H1 (cell line): ENCODE results near the gene ZNF75A. TPM values are rescaled to one million over a fixed set of nuclear protein-coding genes. Genes with fewer than 3 reads are reported as not detected.

Experiments
- CTCF ChIA-PET: fragments of 300-600 bp; sonication (Branson Sonifier 250); formaldehyde crosslinking; loops from one replicate; lab custom pipeline; 2021; ENCODE audit not compliant: partially characterized antibody; lab: Charles Lee
- POLR2A ChIA-PET: fragments of 300-600 bp; sonication (Branson Sonifier 250); formaldehyde crosslinking; loops from one replicate; lab custom pipeline; 2021; ENCODE audit warnings: inconsistent platforms; ENCODE audit not compliant: partially characterized antibody; lab: Charles Lee
- DNase-seq, 2 experiments: peaks; one replicate each; pipeline versions ENCODE4 v3.0.0 to v3.0.0-alpha.2; 2010 to 2022; ENCODE audit warnings: low spot score in 2 of 2, low read depth in 1 of 2, mixed read lengths in 1 of 2
- FAIRE-seq: peaks from 2 replicates; lab custom pipeline; 2011; peaks lifted over from hg19 to GRCh38; lab: Jason Lieb, UNC
- H2AFZ ChIP-seq: 2 replicates; pipeline ENCODE4 v1.8.1; 2012; ENCODE audit warnings: low read length, inconsistent platforms
- H2AK5ac ChIP-seq: 2 replicates; pipeline ENCODE4 v1.6.1; 2013; ENCODE audit warnings: low read depth, low read length
- H2BK120ac ChIP-seq: replicated peaks from 2 replicates; pipeline ENCODE3; 2013; ENCODE audit warnings: low read depth, low read length, inconsistent platforms
- H2BK12ac ChIP-seq: 2 replicates; pipeline ENCODE4 v1.6.1; 2013; ENCODE audit warnings: low read depth, low read length
- H2BK15ac ChIP-seq: 2 replicates; pipeline ENCODE4 v1.6.1; 2013; ENCODE audit warnings: low read length
- H2BK20ac ChIP-seq: 2 replicates; pipeline ENCODE4 v1.6.1; 2013; ENCODE audit warnings: low read length
- H2BK5ac ChIP-seq: 2 replicates; pipeline ENCODE4 v1.6.1; 2013; ENCODE audit warnings: low read depth, low read length
- H3K14ac ChIP-seq: 2 replicates; pipeline ENCODE4 v1.6.1; 2013; ENCODE audit warnings: inconsistent platforms; ENCODE audit not compliant: insufficient read length
- H3K18ac ChIP-seq: 2 replicates; pipeline ENCODE4 v1.6.1; 2013; ENCODE audit warnings: low read length; ENCODE audit errors: extremely low read depth
- H3K23ac ChIP-seq: 2 replicates; pipeline ENCODE4 v1.6.1; 2013; ENCODE audit warnings: inconsistent platforms; ENCODE audit not compliant: insufficient read length
- H3K23me2 ChIP-seq: 2 replicates; pipeline ENCODE4 v1.6.1; 2013; ENCODE audit warnings: low read depth, low read length
- H3K27ac ChIP-seq: 2 replicates; pipeline ENCODE4 v1.6.1; 2011; ENCODE audit warnings: low read depth, low read length, inconsistent platforms
- H3K27me3 ChIP-seq, 4 experiments: replicated peaks in 1 of 4; 1 replicate in 1 of 4; 2 replicates in 3 of 4; pipeline versions ENCODE4 v1.6.1 to v1.8.1; 2011 to 2013; ENCODE audit warnings: low read length in 3 of 4, mild to moderate bottlenecking in 3 of 4, inconsistent platforms in 2 of 4, mixed read lengths in 2 of 4, moderate library complexity in 1 of 4; ENCODE audit not compliant: control insufficient read depth in 3 of 4, insufficient read depth in 3 of 4; ENCODE audit errors: extremely low read depth in 1 of 4
- H3K36me3 ChIP-seq, 4 experiments: 2 replicates each; pipeline versions ENCODE4 v1.6.1 to v1.8.1; 2011 to 2013; ENCODE audit warnings: mild to moderate bottlenecking in 4 of 4, low read length in 3 of 4, moderate library complexity in 2 of 4, control low read depth in 1 of 4, inconsistent platforms in 1 of 4; ENCODE audit not compliant: insufficient read depth in 4 of 4, control insufficient read depth in 2 of 4
- H3K4ac ChIP-seq: replicated peaks from 2 replicates; pipeline ENCODE3; 2013; ENCODE audit warnings: low read length, low read depth, mixed read lengths, inconsistent platforms; ENCODE audit not compliant: insufficient read length
- H3K4me1 ChIP-seq, 4 experiments: replicated peaks in 1 of 4; 1 replicate in 1 of 4; 2 replicates in 3 of 4; pipeline versions ENCODE4 v1.6.1 to v1.8.1; 2011 to 2013; ENCODE audit warnings: low read length in 3 of 4, inconsistent platforms in 2 of 4, mixed read lengths in 1 of 4; ENCODE audit not compliant: insufficient read depth in 4 of 4, control insufficient read depth in 3 of 4
- H3K4me2 ChIP-seq, 2 experiments: 2 replicates each; pipeline versions ENCODE4 v1.6.1 to v1.8.1; 2011 to 2013; ENCODE audit warnings: low read depth in 2 of 2, low read length in 2 of 2, control low read depth in 1 of 2, inconsistent platforms in 1 of 2, mild to moderate bottlenecking in 1 of 2; ENCODE audit not compliant: insufficient read depth in 1 of 2
- H3K4me3 ChIP-seq, 4 experiments: fragments of 200-600, 300-600 bp in 1 of 4; sonication (generic), shearing (Covaris generic), sonication (Bioruptor Twin) in 1 of 4; 2 replicates each; pipeline versions ENCODE4 v1.5.1 to v1.8.1; 2011 to 2016; ENCODE audit warnings: low read length in 4 of 4, low read depth in 3 of 4, control low read depth in 2 of 4, inconsistent platforms in 2 of 4, mild to moderate bottlenecking in 2 of 4, mixed read lengths in 1 of 4, moderate library complexity in 1 of 4; ENCODE audit not compliant: insufficient read depth in 2 of 4; ENCODE audit errors: extremely low read depth in 1 of 4
- H3K56ac ChIP-seq: replicated peaks from 2 replicates; pipeline ENCODE3; 2013; ENCODE audit warnings: low read depth, mild to moderate bottlenecking, mixed read lengths, low read length, inconsistent platforms; ENCODE audit not compliant: insufficient read length
- H3K79me1 ChIP-seq: 2 replicates; pipeline ENCODE4 v1.6.1; 2013; ENCODE audit warnings: low read depth, low read length, control low read depth
- H3K79me2 ChIP-seq, 2 experiments: 2 replicates each; pipeline versions ENCODE4 v1.6.1 to v1.8.1; 2012 to 2013; ENCODE audit warnings: low read length in 2 of 2, mild to moderate bottlenecking in 2 of 2, inconsistent platforms in 1 of 2; ENCODE audit not compliant: insufficient read depth in 2 of 2, control insufficient read depth in 1 of 2
- H3K9ac ChIP-seq, 4 experiments: replicated peaks in 1 of 4; 1 replicate in 1 of 4; 2 replicates in 3 of 4; pipeline versions ENCODE4 v1.6.1 to v1.8.1; 2011 to 2013; ENCODE audit warnings: low read depth in 3 of 4, low read length in 3 of 4, control low read depth in 2 of 4, mild to moderate bottlenecking in 2 of 4, moderate library complexity in 2 of 4, inconsistent platforms in 1 of 4; ENCODE audit errors: extremely low read depth in 1 of 4
- H3K9me3 ChIP-seq, 2 experiments: 2 replicates each; pipeline versions ENCODE4 v1.6.1 to v1.8.1; 2012 to 2013; ENCODE audit warnings: mild to moderate bottlenecking in 2 of 2, moderate library complexity in 2 of 2, control low read depth in 1 of 2, inconsistent platforms in 1 of 2, low read depth in 1 of 2, low read length in 1 of 2, mixed read lengths in 1 of 2; ENCODE audit not compliant: insufficient read depth in 2 of 2
- H4K20me1 ChIP-seq, 2 experiments: replicated peaks in 1 of 2; 2 replicates each; pipeline versions ENCODE3 to v1.8.1; 2011 to 2013; ENCODE audit warnings: inconsistent platforms in 2 of 2, low read length in 2 of 2, mild to moderate bottlenecking in 1 of 2; ENCODE audit not compliant: insufficient read depth in 2 of 2, control insufficient read depth in 1 of 2
- H4K5ac ChIP-seq: 2 replicates; pipeline ENCODE4 v1.6.1; 2013; ENCODE audit warnings: low read length, low read depth, mixed read lengths, inconsistent platforms; ENCODE audit not compliant: insufficient read length
- H4K8ac ChIP-seq: 2 replicates; pipeline ENCODE4 v1.8.0; 2013; ENCODE audit warnings: mild to moderate bottlenecking, moderate library complexity, low read length, inconsistent platforms; ENCODE audit not compliant: insufficient read depth; ENCODE audit errors: extremely low read depth
- H4K91ac ChIP-seq: replicated peaks from 2 replicates; pipeline ENCODE3; 2013; ENCODE audit warnings: low read length, mixed read lengths, inconsistent platforms; ENCODE audit not compliant: insufficient read length
- CEBPB ChIP-seq: IDR thresholded peaks from 2 replicates; pipeline ENCODE4 v1.6.1; 2012; ENCODE audit warnings: low read depth, low read length
- EP300 ChIP-seq, 2 experiments: IDR thresholded peaks; 1 replicate in 1 of 2; 2 replicates in 1 of 2; pipeline ENCODE4 v1.6.1; 2011 to 2012; ENCODE audit warnings: low read depth in 2 of 2, low read length in 2 of 2, mild to moderate bottlenecking in 2 of 2, borderline replicate concordance in 1 of 2, inconsistent platforms in 1 of 2, moderate library complexity in 1 of 2
- KDM4A ChIP-seq: IDR thresholded peaks from one replicate; pipeline ENCODE4 v1.7.1; 2012; ENCODE audit warnings: low read depth, mild to moderate bottlenecking, moderate library complexity, low read length, inconsistent platforms; ENCODE audit not compliant: severe bottlenecking
- NRF1 ChIP-seq: IDR thresholded peaks from 2 replicates; pipeline ENCODE4 v1.6.1; 2011; ENCODE audit warnings: mild to moderate bottlenecking, low read depth, low read length, improper control_type of control experiment
- POLR2A ChIP-seq, 2 experiments: IDR thresholded peaks; 1 replicate in 1 of 2; 2 replicates in 1 of 2; pipeline ENCODE4 v1.6.1; 2011; ENCODE audit warnings: low read depth in 2 of 2, low read length in 2 of 2, mild to moderate bottlenecking in 2 of 2; ENCODE audit errors: control extremely low read depth in 1 of 2
- RBBP5 ChIP-seq: IDR thresholded peaks from 2 replicates; pipeline ENCODE4 v1.7.1; 2012; ENCODE audit warnings: low read depth, mild to moderate bottlenecking, inconsistent platforms, low read length, moderate library complexity, borderline replicate concordance
- RFX5 ChIP-seq: IDR thresholded peaks from 2 replicates; pipeline ENCODE4 v1.6.1; 2011; ENCODE audit warnings: low read depth, low read length, improper control_type of control experiment, borderline replicate concordance
- SAP30 ChIP-seq: fragments of 300-600 bp; sonication (generic); IDR thresholded peaks from 2 replicates; pipeline ENCODE4 v1.7.1; 2012; ENCODE audit warnings: low read length, moderate library complexity, mild to moderate bottlenecking, inconsistent platforms; ENCODE audit not compliant: insufficient read depth, insufficient replicate concordance
- SIX5 ChIP-seq: IDR thresholded peaks from 2 replicates; pipeline ENCODE4 v1.6.1; 2011; ENCODE audit warnings: mild to moderate bottlenecking, low read depth, low read length
- SP4 ChIP-seq: IDR thresholded peaks from 2 replicates; pipeline ENCODE4 v1.6.1; 2012; ENCODE audit warnings: low read length, inconsistent platforms
- SRF ChIP-seq: IDR thresholded peaks from 2 replicates; pipeline ENCODE4 v1.6.1; 2011; ENCODE audit warnings: mild to moderate bottlenecking, low read depth, low read length, moderate library complexity
- WGBS, 2 experiments: shearing (Covaris generic) in 1 of 2; methylation state at CpG; one replicate each; pipeline versions ENCODE4 v1.1.6 to v1.1.7; 2013 to 2015; ENCODE audit warnings: low lambda C conversion rate in 2 of 2, mixed read lengths in 2 of 2, inconsistent platforms in 1 of 2, low coverage in 1 of 2, missing lambda C conversion rate in 1 of 2; ENCODE audit not compliant: insufficient replicate concordance in 2 of 2, insufficient coverage in 1 of 2, insufficient read length in 1 of 2; ENCODE audit errors: extremely low coverage in 1 of 2, missing lambda C conversion rate in 1 of 2; 5-methylcytosine and 5-hydroxymethylcytosine counted together
- polyA plus RNA-seq, 7 experiments: library from polyadenylated mRNA; depleted of rRNA in 3 of 7; stranded (reverse) in 5 of 7; unstranded in 2 of 7; fragments of >200 nt in 5 of 7; fragments of 200-250 nt in 2 of 7; gene quantifications; 1 replicate in 5 of 7; 2 replicates in 1 of 7; 4 replicates in 1 of 7; pipeline versions ENCODE4 v1.2.1 to v1.2.3, GENCODE V29; 2011 to 2013; ENCODE audit warnings: missing spikeins in 2 of 7, mixed read lengths in 2 of 7
- total RNA-seq: library from RNA; stranded (reverse); fragmentation: NEBNext Ultra II Directional; extraction: Animal tissue kit (Norgen Biotek cat#: 25700); gene quantifications from 2 replicates; pipeline ENCODE4 v1.2.1, GENCODE V29; 2021
- TF ChIP-seq, protein P1 (sequence below): IDR thresholded peaks from 2 replicates; pipeline ENCODE4 v1.6.1; 2012; ENCODE audit warnings: inconsistent platforms

ZNF75A gene
- total and polyA plus RNA-seq, 2 of the 8 experiments (the other 6 are each of a cell fraction or from before 2014, with no cell fraction given): 9.3 to 30.0 TPM

DNA sequence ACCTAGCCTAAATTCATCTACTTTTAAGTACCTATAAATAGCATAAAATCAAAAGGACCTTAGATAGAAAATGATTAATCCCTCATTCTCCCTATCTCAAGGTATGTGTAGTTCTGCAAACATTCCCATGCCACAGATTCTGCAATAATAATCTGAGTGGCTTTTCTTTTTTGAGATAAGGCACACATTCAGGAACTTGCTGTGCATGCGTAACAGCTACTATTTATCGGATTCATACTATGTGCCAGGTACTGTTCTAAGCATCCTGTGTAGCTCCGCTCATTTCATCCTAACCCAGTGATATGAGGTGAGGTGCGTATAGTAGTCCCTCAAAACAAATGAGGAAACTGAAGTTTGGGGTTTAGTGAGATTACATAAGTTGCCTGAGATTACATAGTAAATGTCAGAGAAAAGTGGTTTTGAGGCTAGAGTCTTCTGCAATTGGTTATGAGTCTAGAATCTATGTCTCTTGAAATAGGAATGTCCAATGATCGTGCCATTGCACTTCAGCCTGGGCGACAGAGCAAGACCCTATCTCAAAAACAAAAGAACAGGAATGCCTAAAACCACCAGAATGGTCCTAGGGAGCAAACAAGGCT, 24.0 kb upstream of the ZNF75A start:
- Histone ChIP-seq H3K4me2 (peak overlapping the region in 1 of 2 experiments; percentile 99; a peak in 1 of 4 replicates), H3K18ac (no peak overlapping the region), H3K27ac (no peak overlapping the region), H4K8ac (no peak overlapping the region), H2BK15ac (no peak overlapping the region), H3K4me3 (peak overlapping the region in 1 of 4 experiments; percentile 97; a peak in 1 of 8 replicates), H3K79me2 (peaks cover 20 to 28% of the 10 kb centered on the region in 2 experiments), H2BK12ac (no peak overlapping the region), H3K9me3 (peaks cover under 1 to 5% of the 10 kb centered on the region in 2 experiments; a peak in 1 of 4 replicates), H2BK5ac (no peak overlapping the region), H2BK20ac (no peak overlapping the region), H3K4me1 (peaks cover 0 to 8% (median 1%) of the 10 kb centered on the region in 4 experiments; a peak in 4 of 7 replicates), H2AFZ (no peak overlapping the region), H3K9ac (no peak overlapping the region), H3K14ac (no peak overlapping the region), H4K91ac (no peak overlapping the region), H3K79me1 (peaks cover 12% of the 10 kb centered on the region), H3K27me3 (no peaks in the 10 kb centered on the region; a peak in 1 of 7 replicates), H2AK5ac (no peak overlapping the region), H3K23me2 (peaks cover 8% of the 10 kb centered on the region), H3K23ac (no peak overlapping the region), H3K4ac (no peak overlapping the region), H3K36me3 (peaks cover under 1 to 10% (median 6%) of the 10 kb centered on the region in 4 experiments; a peak in 6 of 8 replicates), H4K20me1 (peaks cover 5 to 9% of the 10 kb centered on the region in 2 experiments), H4K5ac (no peak overlapping the region), H3K56ac (no peak overlapping the region), H2BK120ac (no peak overlapping the region)
- ChIA-PET CTCF (interaction anchor here (2.4 kb wide), 1 partner anchor 15 kb away, joined by 10 read pairs; no protein-coding TSS in a partner anchor), POLR2A (interaction anchor here (1.9 to 5.0 kb wide), 2 partner anchors 17 to 24 kb away, joined by 4 to 64 read pairs; partner anchors contain the start of genes TIGD7 and ZNF75A)
- DNase-seq: no peak
- 85% methylated on average over 6 of the region's 6 CpGs; no CpG with 5 or more reads in 1 of the 2 experiments for WGBS, 2 experiments
- no peak for FAIRE-seq
- TF ChIP-seq SRF: no peak
- TF ChIP-seq NRF1: no peak
- TF ChIP-seq SP4: no peak
- TF ChIP-seq KDM4A: no peak
- TF ChIP-seq, protein P1, sequence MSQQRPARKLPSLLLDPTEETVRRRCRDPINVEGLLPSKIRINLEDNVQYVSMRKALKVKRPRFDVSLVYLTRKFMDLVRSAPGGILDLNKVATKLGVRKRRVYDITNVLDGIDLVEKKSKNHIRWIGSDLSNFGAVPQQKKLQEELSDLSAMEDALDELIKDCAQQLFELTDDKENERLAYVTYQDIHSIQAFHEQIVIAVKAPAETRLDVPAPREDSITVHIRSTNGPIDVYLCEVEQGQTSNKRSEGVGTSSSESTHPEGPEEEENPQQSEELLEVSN: no peak
- TF ChIP-seq SIX5: no peak
- no peak for TF ChIP-seq POLR2A (IDR thresholded peaks at IDR 0.05; ENCODE audit: control extremely low read depth in 1 of 2, low read depth in 2 of 2, low read length in 2 of 2)
- no peak for TF ChIP-seq EP300 (IDR thresholded peaks at IDR 0.05; ENCODE audit: borderline replicate concordance in 1 of 2, low read depth in 2 of 2, low read length in 2 of 2)
- TF ChIP-seq RBBP5: no peak
- TF ChIP-seq RFX5: no peak
- no peak for TF ChIP-seq SAP30
- no peak for TF ChIP-seq CEBPB
